ENCODE data around the gene MAN2C1.

The MAN2C1 gene

DNA sequence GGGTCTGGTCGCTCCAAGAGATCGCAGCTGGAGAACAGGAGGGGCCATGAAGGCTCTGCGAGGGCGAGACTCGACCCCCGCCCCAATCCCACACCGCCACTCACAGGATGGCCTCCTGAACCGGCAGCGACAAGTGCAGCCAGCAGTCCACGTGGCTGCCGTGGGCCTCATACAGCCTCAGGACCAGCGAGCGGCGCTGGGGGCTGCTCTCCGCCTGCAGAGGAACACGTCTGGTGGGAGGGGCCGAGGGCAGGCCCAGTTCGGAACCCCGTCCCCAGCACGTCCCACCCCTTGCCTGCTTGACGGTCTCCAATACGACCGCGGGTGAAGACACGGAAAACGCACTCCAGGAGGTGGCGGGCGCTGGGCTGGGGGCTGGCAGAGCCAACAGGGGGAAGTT is 12.4 kb downstream of the MAN2C1 start:
- Histone ChIP-seq H3K9me3 (ENCODE audit: severe bottlenecking) (no peaks in the 10 kb centered on the region), H3K27ac (ENCODE audit: poor library complexity, severe bottlenecking) (no peak overlapping the region), H3K36me3 (ENCODE audit: low read depth) (peaks cover 35% of the 10 kb centered on the region), H3K27me3 (ENCODE audit: insufficient read depth, poor library complexity, severe bottlenecking) (no peaks in the 10 kb centered on the region), H3K4me1 (ENCODE audit: insufficient read depth, poor library complexity, severe bottlenecking) (no peaks in the 10 kb centered on the region), H3K4me3 (ENCODE audit: severe bottlenecking) (no peak overlapping the region)
- DNase-seq (ENCODE audit: low spot score) (peak; percentile 73), ATAC-seq (ENCODE audit: low read depth) (no peak)
- TF ChIP-seq CTCF (IDR thresholded peaks at IDR 0.05; ENCODE audit: poor library complexity, severe bottlenecking), result no peak

DNA sequence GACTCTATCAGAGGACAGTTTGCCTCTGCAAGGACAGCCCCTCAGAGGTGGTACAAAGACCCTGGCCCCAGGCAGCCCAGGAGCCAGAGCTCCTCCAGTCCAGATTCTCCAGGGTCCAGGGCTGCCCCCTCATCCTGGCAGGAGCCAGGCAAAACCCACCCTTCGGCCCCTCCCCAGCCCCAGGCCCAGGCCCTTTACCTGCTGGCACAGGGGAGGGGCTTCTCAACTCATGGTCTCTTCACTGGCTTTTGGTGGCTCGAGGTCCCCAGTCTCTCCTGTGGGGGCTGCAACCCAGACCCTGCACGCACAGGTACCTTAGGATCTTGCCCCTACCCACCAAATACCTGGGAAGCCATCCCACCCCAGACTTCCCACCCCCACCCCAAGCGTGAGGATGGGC is 13.0 kb downstream of the MAN2C1 start:
- peaks cover 29% of the 10 kb centered on the region for H3K36me3 ChIP-seq (ENCODE audit: low read depth)
- ATAC-seq (ENCODE audit: low read depth), result no peak
- no peaks in the 10 kb centered on the region for H3K4me1 ChIP-seq (ENCODE audit: insufficient read depth, poor library complexity, severe bottlenecking)
- no peaks in the 10 kb centered on the region for H3K27me3 ChIP-seq (ENCODE audit: insufficient read depth, poor library complexity, severe bottlenecking)
- TF ChIP-seq CTCF (IDR thresholded peaks at IDR 0.05; ENCODE audit: poor library complexity, severe bottlenecking), result no peak
- H3K27ac ChIP-seq (ENCODE audit: poor library complexity, severe bottlenecking), result no peak overlapping the region
- no peaks in the 10 kb centered on the region for H3K9me3 ChIP-seq (ENCODE audit: severe bottlenecking)
- no peak overlapping the region for H3K4me3 ChIP-seq (ENCODE audit: severe bottlenecking)
- DNase-seq (ENCODE audit: low spot score), result no peak

DNA sequence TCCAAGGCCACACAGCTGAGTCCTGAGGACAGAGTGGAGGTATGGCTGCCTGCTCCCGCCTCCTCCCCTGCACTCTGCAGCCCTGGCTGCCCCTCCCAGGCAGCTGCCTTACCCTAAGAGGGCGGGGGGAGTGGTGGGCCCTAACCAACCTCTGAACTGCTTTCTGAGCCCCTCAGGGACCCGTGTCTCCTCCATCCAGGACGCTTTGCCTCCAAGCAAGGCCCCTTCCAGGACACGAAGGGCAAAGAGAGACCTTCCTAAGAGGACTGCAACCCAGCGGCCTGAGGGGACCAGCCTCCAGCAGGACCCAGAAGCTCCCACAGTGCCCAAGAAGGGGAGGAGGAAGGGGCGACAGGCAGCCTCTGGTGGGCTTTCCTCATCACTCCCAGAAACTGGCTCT is 14.0 kb downstream of the MAN2C1 start:
- Histone ChIP-seq H3K4me3 (ENCODE audit: severe bottlenecking) (no peak overlapping the region), H3K9me3 (ENCODE audit: severe bottlenecking) (no peaks in the 10 kb centered on the region), H3K4me1 (ENCODE audit: insufficient read depth, poor library complexity, severe bottlenecking) (no peaks in the 10 kb centered on the region), H3K27ac (ENCODE audit: poor library complexity, severe bottlenecking) (no peak overlapping the region), H3K27me3 (ENCODE audit: insufficient read depth, poor library complexity, severe bottlenecking) (no peaks in the 10 kb centered on the region), H3K36me3 (ENCODE audit: low read depth) (peaks cover 22% of the 10 kb centered on the region)
- DNase-seq (ENCODE audit: low spot score) (no peak), ATAC-seq (ENCODE audit: low read depth) (peak; percentile 4; the same call in 1 of the 3 replicates)
- TF ChIP-seq CTCF (IDR thresholded peaks at IDR 0.05; ENCODE audit: poor library complexity, severe bottlenecking), result no peak

DNA sequence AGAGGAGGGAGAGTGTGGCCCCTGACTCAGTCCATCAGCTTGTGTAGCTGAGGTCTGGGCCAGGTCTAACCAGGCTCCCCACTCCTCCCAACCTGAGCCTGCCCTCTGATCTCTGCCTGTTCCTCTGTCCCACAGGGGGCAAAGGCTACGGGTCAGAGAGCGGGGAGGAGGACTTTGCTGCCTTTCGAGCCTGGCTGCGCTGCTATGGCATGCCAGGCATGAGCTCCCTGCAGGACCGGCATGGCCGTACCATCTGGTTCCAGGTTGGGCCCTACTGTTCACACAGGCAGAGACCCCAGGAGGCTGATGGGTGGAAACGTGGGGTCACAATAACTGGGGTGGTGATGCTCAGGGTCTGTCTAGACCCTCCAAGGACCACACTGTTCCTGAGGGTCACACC is 14.8 kb downstream of the MAN2C1 start:
- Histone ChIP-seq H3K27ac (ENCODE audit: poor library complexity, severe bottlenecking) (no peak overlapping the region), H3K4me1 (ENCODE audit: insufficient read depth, poor library complexity, severe bottlenecking) (no peaks in the 10 kb centered on the region), H3K4me3 (ENCODE audit: severe bottlenecking) (no peak overlapping the region), H3K9me3 (ENCODE audit: severe bottlenecking) (no peaks in the 10 kb centered on the region), H3K27me3 (ENCODE audit: insufficient read depth, poor library complexity, severe bottlenecking) (no peaks in the 10 kb centered on the region), H3K36me3 (ENCODE audit: low read depth) (peaks cover 19% of the 10 kb centered on the region)
- DNase-seq (ENCODE audit: low spot score) (no peak), ATAC-seq (ENCODE audit: low read depth) (no peak)
- no peak for TF ChIP-seq CTCF (IDR thresholded peaks at IDR 0.05; ENCODE audit: poor library complexity, severe bottlenecking)

- H3K27me3 ChIP-seq (ENCODE audit: insufficient read depth, poor library complexity, severe bottlenecking), result no peaks in the 10 kb centered on the region
- H3K4me1 ChIP-seq (ENCODE audit: insufficient read depth, poor library complexity, severe bottlenecking), result no peaks in the 10 kb centered on the region
- H3K27ac ChIP-seq (ENCODE audit: poor library complexity, severe bottlenecking), result no peak overlapping the region
- TF ChIP-seq CTCF (IDR thresholded peaks at IDR 0.05; ENCODE audit: poor library complexity, severe bottlenecking), result no peak
- H3K9me3 ChIP-seq (ENCODE audit: severe bottlenecking), result no peaks in the 10 kb centered on the region
- H3K36me3 ChIP-seq (ENCODE audit: low read depth), result peaks cover 11% of the 10 kb centered on the region
- H3K4me3 ChIP-seq (ENCODE audit: severe bottlenecking), result no peak overlapping the region
- ATAC-seq (ENCODE audit: low read depth), result no peak
- DNase-seq (ENCODE audit: low spot score), result no peak
Measured at GRCh38 chr15:75352186-75353080, 16.0 kb downstream of the MAN2C1 start.
